ENCODE measurements around the gene CMBL. TPM values are rescaled to one million over a fixed set of nuclear protein-coding genes. Genes with fewer than 3 reads are reported as not detected.

Gene CMBL
- total RNA-seq, 1 experiment from 2014 or later = 12.6 TPM

DNA sequence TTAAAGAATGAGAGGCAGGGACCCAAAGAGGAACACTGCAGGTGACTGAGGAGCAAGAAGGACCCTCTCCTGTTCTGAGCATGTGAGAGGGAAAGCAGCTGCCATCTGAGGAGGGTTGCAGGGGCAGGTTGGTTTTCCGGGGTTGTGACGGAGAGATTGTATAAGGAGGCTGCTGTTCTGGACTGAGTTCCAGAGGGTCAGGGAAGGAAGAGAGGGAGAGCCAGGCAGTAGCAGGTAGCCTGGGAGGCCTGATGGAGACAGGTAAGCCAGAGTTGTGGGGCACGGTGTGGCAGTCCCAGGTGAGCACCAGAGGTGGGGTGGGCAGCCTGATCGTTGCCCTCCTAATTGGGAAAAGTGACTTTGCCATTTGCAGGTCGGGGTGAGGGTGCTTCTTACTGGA, 47.8 kb downstream of the CMBL start:
- Histone ChIP-seq H3K18ac (ENCODE audit: insufficient read length, low read depth, low read length) (no peak overlapping the region), H3K4me2 (ENCODE audit: insufficient read depth, insufficient read length, low read length) (no peak overlapping the region), H2AK5ac (ENCODE audit: insufficient read length, low read length) (no peak overlapping the region), H3K4ac (ENCODE audit: low read depth, low read length) (no peak overlapping the region), H3K56ac (ENCODE audit: insufficient read length, low read depth, low read length) (no peak overlapping the region), H3K27ac (ENCODE audit: insufficient read length, low read depth, low read length) (no peak overlapping the region), H3K79me2 (ENCODE audit: insufficient read depth, low read length) (peaks cover 1% of the 10 kb centered on the region; the same call in 1 of the 2 replicates), H4K5ac (ENCODE audit: insufficient read length, low read depth, low read length) (no peak overlapping the region), H3K79me1 (ENCODE audit: insufficient read depth, low read depth, low read length, poor library complexity, severe bottlenecking) (peaks cover 4% of the 10 kb centered on the region), H3K4me1 (ENCODE audit: insufficient read depth, low read length) (no peaks in the 10 kb centered on the region), H4K20me1 (ENCODE audit: control insufficient read depth, insufficient read depth, insufficient read length) (peaks cover 2% of the 10 kb centered on the region), H2BK5ac (ENCODE audit: insufficient read length, low read length) (no peak overlapping the region), H3K27me3 (ENCODE audit: insufficient read depth, low read length) (no peaks in the 10 kb centered on the region), H3T11ph (ENCODE audit: low read length) (no peak overlapping the region), H3K23ac (ENCODE audit: insufficient read length, low read depth, low read length) (no peak overlapping the region), H2BK15ac (ENCODE audit: low read depth, low read length) (no peak overlapping the region), H3K23me2 (ENCODE audit: insufficient read length, low read depth, low read length, poor library complexity, severe bottlenecking) (no peaks in the 10 kb centered on the region), H2BK120ac (ENCODE audit: low read depth, low read length, poor library complexity, severe bottlenecking) (no peak overlapping the region), H4K8ac (replicated peaks; ENCODE audit: insufficient read length, low read depth, low read length) (no peak overlapping the region), H3K9ac (ENCODE audit: extremely low read depth, insufficient read length, low read length) (no peak overlapping the region), H2BK12ac (ENCODE audit: insufficient read length, low read depth, low read length) (no peak overlapping the region), H2BK20ac (ENCODE audit: low read depth, low read length, poor library complexity, severe bottlenecking) (no peak overlapping the region), H3K9me3 (ENCODE audit: control insufficient read depth, low read depth, low read length) (no peaks in the 10 kb centered on the region), H4K91ac (ENCODE audit: insufficient read length, low read depth, low read length) (no peak overlapping the region), H3K14ac (ENCODE audit: insufficient read depth, low read length) (no peak overlapping the region), H2AFZ (ENCODE audit: low read length) (no peak overlapping the region)
- no peak for DNase-seq
- Mint-ChIP-seq H3K27me3 (ENCODE audit: low read depth) (no peaks in the 10 kb centered on the region), H3K36me3 (ENCODE audit: insufficient read depth in 1 of 3, low read depth in 3 of 3) (peaks cover 73 to 98% (median 94%) of the 10 kb centered on the region in 3 experiments), H3K4me1 (no peaks in the 10 kb centered on the region), H3K9me3 (no peaks in the 10 kb centered on the region), H3K27ac (peak overlapping the region in 2 of 3 experiments; percentile 12 to 15; a peak in 3 of 7 replicates), H3K4me3 (no peak overlapping the region)
- no CpG with 5 or more reads among the region's 5 CpGs for WGBS (ENCODE audit: extremely low coverage, insufficient read length, low lambda C conversion rate)
- TF ChIP-seq, protein P1, sequence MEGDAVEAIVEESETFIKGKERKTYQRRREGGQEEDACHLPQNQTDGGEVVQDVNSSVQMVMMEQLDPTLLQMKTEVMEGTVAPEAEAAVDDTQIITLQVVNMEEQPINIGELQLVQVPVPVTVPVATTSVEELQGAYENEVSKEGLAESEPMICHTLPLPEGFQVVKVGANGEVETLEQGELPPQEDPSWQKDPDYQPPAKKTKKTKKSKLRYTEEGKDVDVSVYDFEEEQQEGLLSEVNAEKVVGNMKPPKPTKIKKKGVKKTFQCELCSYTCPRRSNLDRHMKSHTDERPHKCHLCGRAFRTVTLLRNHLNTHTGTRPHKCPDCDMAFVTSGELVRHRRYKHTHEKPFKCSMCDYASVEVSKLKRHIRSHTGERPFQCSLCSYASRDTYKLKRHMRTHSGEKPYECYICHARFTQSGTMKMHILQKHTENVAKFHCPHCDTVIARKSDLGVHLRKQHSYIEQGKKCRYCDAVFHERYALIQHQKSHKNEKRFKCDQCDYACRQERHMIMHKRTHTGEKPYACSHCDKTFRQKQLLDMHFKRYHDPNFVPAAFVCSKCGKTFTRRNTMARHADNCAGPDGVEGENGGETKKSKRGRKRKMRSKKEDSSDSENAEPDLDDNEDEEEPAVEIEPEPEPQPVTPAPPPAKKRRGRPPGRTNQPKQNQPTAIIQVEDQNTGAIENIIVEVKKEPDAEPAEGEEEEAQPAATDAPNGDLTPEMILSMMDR (conservative IDR thresholded peaks at IDR 0.05) = no peak
